K562 (cell line): ENCODE data around the gene ERVK3-1. TPM values are rescaled to one million over a fixed set of nuclear protein-coding genes. Genes with fewer than 3 reads are reported as not detected.

Source experiments
- CHD7 ChIP-seq: fragments of 200-600 bp; sonication (generic); IDR thresholded peaks from one replicate; pipeline ENCODE4 v1.6.1; 2012; ENCODE audit warnings: mild to moderate bottlenecking, low read depth, low read length, inconsistent platforms
- NKRF ChIP-seq: fragments of 450-650 bp; IDR thresholded peaks from 2 replicates; pipeline ENCODE4 v1.6.1; 2016; ENCODE audit warnings: borderline replicate concordance
- polyA plus RNA-seq, 8 experiments: library from polyadenylated mRNA; depleted of rRNA in 4 of 8; stranded (reverse) in 5 of 8; unstranded in 3 of 8; fragments of >200 nt; fragmentation: Nextera tagmentation in 2 of 8; fragmentation: Illumina TruSeq in 1 of 8; extraction: Ambion mirVana in 2 of 8; extraction: Trizol in 1 of 8; gene quantifications; 2 replicates each; pipeline versions ENCODE4 v1.2.1 to v1.2.3, GENCODE V29; 2011 to 2014; ENCODE audit warnings: inconsistent platforms in 1 of 8, missing spikeins in 1 of 8
- total RNA-seq, 7 experiments: library from RNA; depleted of rRNA in 6 of 7; stranded (reverse); fragments of >200 nt in 6 of 7; fragmentation: Illumina TruSeq in 2 of 7; extraction: Trizol in 2 of 7; gene quantifications; 2 replicates each; pipeline versions ENCODE4 v1.2.1 to v1.2.3, GENCODE V29; 2011 to 2021; ENCODE audit warnings: low replicate concordance in 1 of 7
- TF ChIP-seq, protein P1 (sequence below), 2 experiments: fragments of 450-650 bp; IDR thresholded peaks; 2 replicates each; pipeline ENCODE4 v1.6.1; 2016; ENCODE audit warnings: mild to moderate bottlenecking in 2 of 2, borderline replicate concordance in 1 of 2, low read depth in 1 of 2, moderate library complexity in 1 of 2

ERVK3-1 gene
- total and polyA plus RNA-seq, 9 of the 15 experiments (the other 6 are each of a cell fraction or from before 2014, with no cell fraction given) = 87.6 to 299 (median 119) TPM

GRCh38 chr19:58362272-58362994 is 57.3 kb downstream of the ERVK3-1 start, which contains the start of gene ZNF497 (continued):
- TF ChIP-seq NKRF (peak; percentile 98), CHD7 (no peak)
- TF ChIP-seq, protein P1, sequence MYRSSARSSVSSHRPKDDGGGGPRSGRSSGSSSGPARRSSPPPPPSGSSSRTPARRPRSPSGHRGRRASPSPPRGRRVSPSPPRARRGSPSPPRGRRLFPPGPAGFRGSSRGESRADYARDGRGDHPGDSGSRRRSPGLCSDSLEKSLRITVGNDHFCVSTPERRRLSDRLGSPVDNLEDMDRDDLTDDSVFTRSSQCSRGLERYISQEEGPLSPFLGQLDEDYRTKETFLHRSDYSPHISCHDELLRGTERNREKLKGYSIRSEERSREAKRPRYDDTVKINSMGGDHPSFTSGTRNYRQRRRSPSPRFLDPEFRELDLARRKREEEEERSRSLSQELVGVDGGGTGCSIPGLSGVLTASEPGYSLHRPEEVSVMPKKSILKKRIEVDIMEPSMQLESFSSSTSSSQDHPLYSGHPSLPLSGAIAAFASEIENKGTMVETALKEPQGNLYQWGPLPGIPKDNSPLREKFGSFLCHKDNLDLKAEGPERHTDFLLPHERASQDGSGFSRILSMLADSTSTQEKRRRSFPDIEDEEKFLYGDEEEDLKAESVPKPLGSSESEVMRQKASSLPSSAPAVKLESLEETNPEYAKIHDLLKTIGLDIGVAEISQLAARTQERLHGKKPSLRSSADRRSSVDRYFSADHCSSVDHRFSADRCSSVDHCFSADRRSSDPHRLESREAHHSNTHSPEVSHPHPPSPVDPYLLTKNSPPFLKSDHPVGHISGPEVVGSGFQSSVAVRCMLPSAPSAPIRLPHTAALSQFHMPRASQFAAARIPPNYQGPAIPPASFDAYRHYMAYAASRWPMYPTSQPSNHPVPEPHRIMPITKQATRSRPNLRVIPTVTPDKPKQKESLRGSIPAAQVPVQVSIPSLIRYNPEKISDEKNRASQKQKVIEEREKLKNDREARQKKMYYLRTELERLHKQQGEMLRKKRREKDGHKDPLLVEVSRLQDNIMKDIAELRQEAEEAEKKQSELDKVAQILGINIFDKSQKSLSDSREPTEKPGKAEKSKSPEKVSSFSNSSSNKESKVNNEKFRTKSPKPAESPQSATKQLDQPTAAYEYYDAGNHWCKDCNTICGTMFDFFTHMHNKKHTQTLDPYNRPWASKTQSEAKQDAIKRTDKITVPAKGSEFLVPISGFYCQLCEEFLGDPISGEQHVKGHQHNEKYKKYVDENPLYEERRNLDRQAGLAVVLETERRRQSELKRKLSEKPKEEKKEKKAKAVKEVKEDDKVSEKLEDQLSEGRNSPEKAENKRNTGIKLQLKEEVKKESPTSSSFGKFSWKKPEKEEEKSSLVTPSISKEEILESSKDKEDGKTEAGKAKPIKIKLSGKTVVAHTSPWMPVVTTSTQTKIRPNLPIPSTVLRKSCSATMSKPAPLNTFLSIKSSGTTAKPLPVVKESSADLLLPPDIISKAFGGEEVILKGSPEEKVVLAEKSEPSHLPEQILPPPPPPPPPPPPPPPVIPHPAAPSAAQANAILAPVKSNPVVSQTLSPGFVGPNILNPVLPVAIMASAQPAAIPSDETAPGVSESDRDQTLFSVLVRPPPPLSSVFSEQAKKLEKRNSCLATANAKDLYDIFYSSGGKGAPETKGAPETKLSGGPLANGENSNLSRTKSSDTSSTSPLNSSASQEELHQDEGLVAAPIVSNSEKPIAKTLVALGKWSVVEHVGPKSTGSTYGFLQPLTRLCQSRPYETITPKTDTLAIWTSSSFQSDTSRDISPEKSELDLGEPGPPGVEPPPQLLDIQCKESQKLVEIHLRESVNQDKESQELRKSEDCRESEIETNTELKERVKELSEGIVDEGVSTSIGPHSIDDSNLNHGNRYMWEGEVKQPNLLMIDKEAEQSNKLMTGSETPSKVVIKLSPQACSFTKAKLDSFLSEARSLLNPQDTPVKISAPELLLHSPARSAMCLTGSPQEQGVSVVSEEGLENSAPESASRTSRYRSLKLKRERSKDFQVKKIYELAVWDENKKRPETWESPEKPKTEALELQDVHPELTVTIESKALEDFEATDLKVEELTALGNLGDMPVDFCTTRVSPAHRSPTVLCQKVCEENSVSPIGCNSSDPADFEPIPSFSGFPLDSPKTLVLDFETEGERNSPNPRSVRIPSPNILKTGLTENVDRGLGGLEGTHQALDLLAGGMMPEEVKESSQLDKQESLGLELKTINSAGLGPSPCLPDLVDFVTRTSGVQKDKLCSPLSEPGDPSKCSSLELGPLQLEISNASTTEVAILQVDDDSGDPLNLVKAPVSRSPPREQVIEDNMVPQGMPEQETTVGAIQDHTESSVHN (IDR thresholded peaks at IDR 0.05; ENCODE audit: borderline replicate concordance in 1 of 2, low read depth in 1 of 2) = no peak
